DND-41 (cell line): ENCODE data around the gene TRIM46.

Source experiments
- ATAC-seq: fragments of 200-7000 bp; cut with Tn5 transposase; 3 replicates; pipeline ENCODE4 v1.9.1; 2021; ENCODE audit warnings: low read depth; ENCODE audit not compliant: insufficient read depth
- DNase-seq: peaks from one replicate; pipeline ENCODE4 v3.0.0-alpha.2; 2020
- H2AFZ ChIP-seq: 2 replicates; pipeline ENCODE4 v1.6.0; 2012; ENCODE audit warnings: low read depth, low read length
- H3K27ac ChIP-seq: 2 replicates; pipeline ENCODE4 v1.5.1; 2012; ENCODE audit warnings: low read length, inconsistent platforms
- H3K27me3 ChIP-seq: fragments of 200-600 bp; sonication (generic); 2 replicates; pipeline ENCODE4 v1.6.0; 2012; ENCODE audit warnings: low read length, mild to moderate bottlenecking, inconsistent platforms; ENCODE audit not compliant: insufficient read depth, poor library complexity
- H3K36me3 ChIP-seq: 2 replicates; pipeline ENCODE4 v1.5.1; 2012; ENCODE audit warnings: low read length, inconsistent platforms; ENCODE audit not compliant: insufficient read depth
- H3K4me1 ChIP-seq: 2 replicates; pipeline ENCODE4 v1.5.1; 2012; ENCODE audit warnings: mild to moderate bottlenecking, low read length; ENCODE audit not compliant: insufficient read depth
- H3K4me2 ChIP-seq: 2 replicates; pipeline ENCODE4 v1.6.0; 2012; ENCODE audit warnings: mild to moderate bottlenecking, moderate library complexity, low read length, inconsistent platforms; ENCODE audit not compliant: insufficient read depth
- H3K4me3 ChIP-seq, 2 experiments: fragments of 200-600 bp in 1 of 2; shearing (Covaris generic) in 1 of 2; 2 replicates each; pipeline ENCODE4 v1.5.1; 2012 to 2016; ENCODE audit warnings: inconsistent platforms in 2 of 2, low read length in 2 of 2, mild to moderate bottlenecking in 2 of 2, low read depth in 1 of 2, moderate library complexity in 1 of 2
- H3K79me2 ChIP-seq: 2 replicates; pipeline ENCODE4 v1.6.0; 2012; ENCODE audit warnings: low read length, inconsistent platforms; ENCODE audit not compliant: insufficient read depth
- H3K9ac ChIP-seq: 2 replicates; pipeline ENCODE4 v1.6.0; 2012; ENCODE audit warnings: low read depth, mild to moderate bottlenecking, inconsistent platforms, low read length, moderate library complexity
- H3K9me3 ChIP-seq: 2 replicates; pipeline ENCODE4 v1.5.1; 2012; ENCODE audit warnings: low read length, moderate library complexity, mild to moderate bottlenecking, inconsistent platforms; ENCODE audit not compliant: insufficient read depth, severe bottlenecking
- H4K20me1 ChIP-seq: 2 replicates; pipeline ENCODE4 v1.6.0; 2012; ENCODE audit warnings: low read length; ENCODE audit not compliant: insufficient read depth
- CTCF ChIP-seq: IDR thresholded peaks from 2 replicates; pipeline ENCODE4 v1.5.1; 2012; ENCODE audit warnings: borderline replicate concordance, low read length, moderate library complexity, mild to moderate bottlenecking; ENCODE audit not compliant: poor library complexity, severe bottlenecking; ENCODE audit errors: extremely low read depth
- EZH2 ChIP-seq: IDR thresholded peaks from 3 replicates; pipeline ENCODE4 v1.6.1; 2012; ENCODE audit warnings: borderline replicate concordance, low read depth, mild to moderate bottlenecking, moderate library complexity, low read length, inconsistent platforms; ENCODE audit not compliant: severe bottlenecking

Gene TRIM46

GRCh38 chr1:155202731-155203515 lies 29.3 kb downstream of the TRIM46 start:
- Histone ChIP-seq H3K27me3 (no peaks in the 10 kb centered on the region), H3K9ac (no peak overlapping the region), H3K36me3 (peaks cover 7% of the 10 kb centered on the region), H3K4me1 (peaks cover 14% of the 10 kb centered on the region), H2AFZ (no peak overlapping the region), H3K4me3 (no peak overlapping the region), H3K4me2 (no peak overlapping the region), H3K27ac (no peak overlapping the region), H3K9me3 (no peaks in the 10 kb centered on the region), H3K79me2 (no peaks in the 10 kb centered on the region), H4K20me1 (no peaks in the 10 kb centered on the region)
- TF ChIP-seq CTCF (no peak), EZH2 (no peak)
- DNase-seq (no peak), ATAC-seq (no peak)

- Histone ChIP-seq H3K4me2 (no peak overlapping the region), H3K36me3 (no peaks in the 10 kb centered on the region; the same call in 1 of the 2 replicates), H3K4me3 (no peak overlapping the region), H3K4me1 (peaks cover 26% of the 10 kb centered on the region), H3K9ac (no peak overlapping the region), H3K79me2 (peaks cover 10% of the 10 kb centered on the region), H3K27me3 (no peaks in the 10 kb centered on the region), H3K9me3 (no peaks in the 10 kb centered on the region), H3K27ac (no peak overlapping the region), H2AFZ (no peak overlapping the region), H4K20me1 (no peaks in the 10 kb centered on the region)
- ATAC-seq (no peak), DNase-seq (no peak)
- TF ChIP-seq CTCF = no peak
Observed at GRCh38 chr1:155205035-155205434, 31.4 kb downstream of the TRIM46 start.

GRCh38 chr1:155205969-155206593 lies 32.4 kb downstream of the TRIM46 start:
- peaks cover 3% of the 10 kb centered on the region for H3K36me3 ChIP-seq

More at GRCh38 chr1:155205969-155206593, 32.4 kb downstream of the TRIM46 start:
- H3K27me3 ChIP-seq = no peaks in the 10 kb centered on the region
- H4K20me1 ChIP-seq = no peaks in the 10 kb centered on the region
- no peak for DNase-seq
- H3K4me3 ChIP-seq = no peak overlapping the region
- H3K27ac ChIP-seq = no peak overlapping the region
- no peak overlapping the region for H3K4me2 ChIP-seq
- TF ChIP-seq EZH2 (no peak), CTCF (no peak)
- ATAC-seq = no peak
- H3K79me2 ChIP-seq = peaks cover 17% of the 10 kb centered on the region
- no peaks in the 10 kb centered on the region for H3K9me3 ChIP-seq
- no peak overlapping the region for H3K9ac ChIP-seq
- no peak overlapping the region for H2AFZ ChIP-seq
- H3K4me1 ChIP-seq = peaks cover 33% of the 10 kb centered on the region
